Ascending aorta (tissue), 2 donors: ENCODE results near the gene TTC34. TPM values are rescaled to one million over a fixed set of nuclear protein-coding genes. Genes with fewer than 3 reads are reported as not detected.

ENCODE experiments used
- DNase-seq, 2 donors: peaks; one replicate each; pipeline ENCODE4 v3.0.0-alpha.2; 2019; ENCODE audit warnings: low spot score in 2 of 2
- H3K27ac ChIP-seq, 2 donors: fragments of 200-600 bp; sonication (generic); one replicate each; pipeline ENCODE4 v1.5.1; 2016 to 2017; ENCODE audit warnings: mild to moderate bottlenecking in 1 of 2
- H3K27me3 ChIP-seq: fragments of 200-600 bp; sonication (generic); one replicate; pipeline ENCODE4 v1.5.1; 2017
- H3K36me3 ChIP-seq, 2 donors: fragments of 200-600 bp; sonication (generic); one replicate each; pipeline ENCODE4 v1.5.1; 2016
- H3K4me1 ChIP-seq, 2 donors: fragments of 200-600 bp; sonication (generic); one replicate each; pipeline ENCODE4 v1.5.1; 2016 to 2017; ENCODE audit warnings: mild to moderate bottlenecking in 1 of 2
- H3K4me3 ChIP-seq, 2 donors: fragments of 200-600 bp; sonication (generic); one replicate each; pipeline ENCODE4 v1.5.1; 2016 to 2017; ENCODE audit warnings: mild to moderate bottlenecking in 1 of 2
- H3K9me3 ChIP-seq, 2 donors: fragments of 200-600 bp; sonication (generic); one replicate each; pipeline ENCODE4 v1.5.1; 2016
- CTCF ChIP-seq, 3 experiments: fragments of 200-600 bp in 2 of 3; fragments of 450-650 bp in 1 of 3; sonication (generic) in 2 of 3; IDR thresholded peaks; one replicate each; pipeline ENCODE4 v1.5.1; 2016 to 2019; ENCODE audit warnings: antibody characterized with exemption in 3 of 3, mild to moderate bottlenecking in 1 of 3, moderate library complexity in 1 of 3
- intact Hi-C: fragments of 100-400 bp; cut with DNase I; formaldehyde crosslinking; loops from one replicate; pipeline ENCODE4 v1.15.1; 2023
- total RNA-seq: library from RNA; depleted of rRNA; stranded (reverse); fragments of >200 nt; gene quantifications from one replicate; pipeline ENCODE4 v1.1.0, GENCODE V29; 2016

Gene TTC34
- total RNA-seq, 1 donor from 2014 or later = 0.75 TPM

GRCh38 chr1:2812136-2812535 lies 10.6 kb upstream of the TTC34 start:
- intact Hi-C loops = no loop called here
- no peaks in the 10 kb centered on the region for H3K36me3 ChIP-seq
- H3K9me3 ChIP-seq = no peaks in the 10 kb centered on the region
- no peak overlapping the region for H3K4me3 ChIP-seq
- H3K27me3 ChIP-seq = no peaks in the 10 kb centered on the region
- TF ChIP-seq CTCF (IDR thresholded peaks at IDR 0.05) = no peak
- H3K27ac ChIP-seq = no peak overlapping the region
- DNase-seq = no peak
- no peaks in the 10 kb centered on the region for H3K4me1 ChIP-seq

DNA sequence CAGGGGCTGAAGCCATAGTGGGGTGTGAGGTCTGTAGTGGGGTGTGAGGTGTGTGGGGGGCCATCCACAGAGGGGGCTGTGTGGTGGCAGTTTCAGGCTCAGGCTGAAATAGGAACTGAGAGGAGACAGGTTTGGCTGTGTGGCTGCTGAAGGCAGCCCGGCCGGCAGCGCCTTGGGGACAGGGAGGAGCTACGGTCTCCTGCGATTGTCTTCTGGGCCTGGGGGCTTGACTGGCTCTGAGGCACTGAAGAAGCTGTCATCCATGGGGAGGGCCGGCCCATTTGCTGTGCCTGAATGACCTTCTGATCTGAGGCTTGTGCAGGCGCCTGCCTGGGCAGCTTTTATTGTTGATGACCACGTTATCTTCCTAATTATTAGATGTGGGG lies 10.0 kb upstream of the TTC34 start:
- no peak for TF ChIP-seq CTCF (IDR thresholded peaks at IDR 0.05)
- no peaks in the 10 kb centered on the region for H3K4me1 ChIP-seq
- H3K27me3 ChIP-seq = no peaks in the 10 kb centered on the region
- no peak overlapping the region for H3K27ac ChIP-seq
- H3K9me3 ChIP-seq = no peaks in the 10 kb centered on the region
- intact Hi-C loops = no loop called here
- no peaks in the 10 kb centered on the region for H3K36me3 ChIP-seq
- H3K4me3 ChIP-seq = no peak overlapping the region
- no peak for DNase-seq

GRCh38 chr1:2810899-2811532 lies 9.5 kb upstream of the TTC34 start:
- no peak for TF ChIP-seq CTCF (IDR thresholded peaks at IDR 0.05)
- Histone ChIP-seq H3K27me3 (no peaks in the 10 kb centered on the region), H3K9me3 (no peaks in the 10 kb centered on the region), H3K36me3 (no peaks in the 10 kb centered on the region), H3K4me1 (no peaks in the 10 kb centered on the region), H3K27ac (no peak overlapping the region), H3K4me3 (no peak overlapping the region)
- no peak for DNase-seq
- intact Hi-C loops = no loop called here

DNA sequence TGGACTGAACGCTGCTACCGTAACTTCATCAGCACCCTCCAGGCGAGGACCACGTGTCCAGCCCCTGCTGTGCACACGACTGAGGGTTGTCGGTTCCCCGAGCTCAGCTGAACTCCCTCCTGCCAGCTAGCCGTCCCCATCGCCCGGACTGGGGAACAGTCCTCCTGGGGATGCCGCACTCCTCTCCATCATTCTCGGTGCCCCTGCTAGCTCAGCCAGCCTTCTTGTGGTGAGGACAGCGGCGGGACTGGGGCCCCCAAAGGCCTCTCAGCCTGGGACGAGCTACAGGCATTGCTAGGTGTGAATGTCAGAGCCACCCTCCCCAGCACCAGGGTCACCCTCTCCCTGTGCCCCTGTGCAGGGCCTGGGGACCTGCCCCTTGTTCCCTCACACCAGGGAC lies 8.8 kb upstream of the TTC34 start:
- no peak overlapping the region for H3K4me3 ChIP-seq
- TF ChIP-seq CTCF (IDR thresholded peaks at IDR 0.05) = no peak
- no peak overlapping the region for H3K27ac ChIP-seq
- H3K27me3 ChIP-seq = no peaks in the 10 kb centered on the region
- H3K4me1 ChIP-seq = no peaks in the 10 kb centered on the region
- no peak for DNase-seq
- no peaks in the 10 kb centered on the region for H3K9me3 ChIP-seq
- intact Hi-C loops = no loop called here
- no peaks in the 10 kb centered on the region for H3K36me3 ChIP-seq

GRCh38 chr1:2809656-2810055 lies 8.2 kb upstream of the TTC34 start:
- H3K36me3 ChIP-seq = no peaks in the 10 kb centered on the region
- no peaks in the 10 kb centered on the region for H3K27me3 ChIP-seq
- no peak overlapping the region for H3K4me3 ChIP-seq
- intact Hi-C loops = no loop called here
- H3K27ac ChIP-seq = no peak overlapping the region
- no peaks in the 10 kb centered on the region for H3K9me3 ChIP-seq
- no peak for TF ChIP-seq CTCF (IDR thresholded peaks at IDR 0.05)
- DNase-seq = no peak
- no peaks in the 10 kb centered on the region for H3K4me1 ChIP-seq
